Heart left ventricle (tissue), 13 donors: ENCODE results near the gene IPO9.

Experiments
- CTCF ChIP-seq, 12 donors: fragments of 200-600 bp; sonication (generic) in 4 of 12; IDR thresholded peaks; one replicate each; pipeline versions ENCODE4 v1.5.0 to v1.8.0; 2018 to 2022; ENCODE audit warnings: antibody characterized with exemption in 12 of 12, mild to moderate bottlenecking in 5 of 12
- POLR2A ChIP-seq, 2 donors: fragments of 450-650 bp; IDR thresholded peaks; one replicate each; pipeline ENCODE4 v1.6.1; 2017; ENCODE audit warnings: antibody characterized with exemption in 2 of 2, mild to moderate bottlenecking in 2 of 2, moderate library complexity in 2 of 2
- donor health status: ischemic (EF 13 %, LVEDD 7.1; RV severe dilation, severe dysfunction).
- donor health status: DM: no; HTN: yes; CAD: no.
- donor health status: DM: no; HTN: no; CAD: no.
- donor health status: ischemic (EF 25% LVEDD 6.9; RV normal size, moderate dysfunction).
- donor health status: ischemic (EF 25% LVEDD 5.7; RV mildly dilated, moderate dysfunction).
- donor health status: ischemic (EF 35%, LVEDD 5.7; RV mildly dilated, moderate dysfunction).
- donor health status: nonischemic (EF 11% LVEDD 7.7; RV severe dilation, severe dysfunction).
- donor health status: DM: yes; HTN: yes; CAD: no.
- donor health status: PGD.
- donor health status: ischemic (EF 29% LVEDD 5.4; RV normal size, mild dysfunction).
- donor health status: nonischemic (EF 23%, LVEDD 6.1; RV moderate dilation, normal function).

- TF ChIP-seq CTCF (IDR thresholded peaks at IDR 0.05): no peak
- TF ChIP-seq POLR2A (IDR thresholded peaks at IDR 0.05): no peak
Measured at GRCh38 chr1:201917362-201918033, 88.5 kb downstream of the IPO9 start.
